ENCODE data around the gene LRIT3. TPM values are rescaled to one million over a fixed set of nuclear protein-coding genes. Genes with fewer than 3 reads are reported as not detected.

The LRIT3 gene
- total and polyA plus RNA-seq, 2 of the 13 experiments (the other 11 are each of a cell fraction or from before 2014, with no cell fraction given), result 0.03 TPM; not detected in 1

DNA sequence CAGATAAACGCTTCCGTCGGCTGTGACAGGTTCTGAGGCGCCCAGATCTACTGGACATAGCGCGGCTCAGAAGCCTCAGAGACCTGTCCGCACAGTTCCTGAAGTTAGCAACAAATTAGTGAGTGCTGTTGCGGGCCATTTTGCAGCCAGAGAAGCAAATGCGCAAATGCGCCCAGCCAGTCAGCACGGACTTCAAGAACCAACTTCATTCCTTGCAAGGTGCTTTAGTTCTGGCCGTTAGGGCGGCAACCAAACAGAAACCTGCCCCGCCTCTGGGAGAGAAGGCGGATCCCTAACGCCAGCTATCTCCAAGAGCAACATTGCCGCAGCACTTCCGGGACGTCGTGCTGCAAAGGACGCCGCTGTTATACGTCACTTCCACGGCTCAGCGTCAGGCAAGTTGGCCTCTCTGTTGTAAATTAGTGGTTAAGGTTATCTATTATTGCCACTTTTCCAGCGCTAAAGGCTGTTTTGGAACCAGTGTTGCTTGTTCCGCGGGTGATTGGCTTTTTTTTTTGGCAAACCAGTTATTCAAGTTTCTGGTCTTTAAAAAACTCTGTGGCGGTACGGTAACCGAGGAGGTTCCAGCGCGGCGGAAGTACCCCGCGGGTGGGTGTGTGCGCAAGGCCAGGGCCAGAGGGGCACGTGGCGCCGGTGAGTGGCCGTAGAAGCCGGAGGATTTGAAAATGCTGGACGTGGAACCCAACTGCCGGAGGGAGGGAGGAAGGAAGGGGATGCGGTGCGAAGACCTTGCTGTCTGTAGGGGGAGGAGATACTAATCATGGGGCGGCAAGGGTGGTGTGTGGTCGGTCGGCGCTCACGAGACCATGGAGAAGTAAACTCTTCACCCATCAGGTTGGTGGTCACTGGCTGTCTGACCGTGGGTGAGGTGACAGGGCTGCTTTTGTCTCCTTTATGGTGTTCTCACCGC, 32.5 kb upstream of the LRIT3 start, which contains the start of gene GAR1 (continued):
- TF ChIP-seq, protein P1, sequence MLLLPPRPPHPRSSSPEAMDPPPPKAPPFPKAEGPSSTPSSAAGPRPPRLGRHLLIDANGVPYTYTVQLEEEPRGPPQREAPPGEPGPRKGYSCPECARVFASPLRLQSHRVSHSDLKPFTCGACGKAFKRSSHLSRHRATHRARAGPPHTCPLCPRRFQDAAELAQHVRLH (CRISPR knock-in tag; IDR thresholded peaks at IDR 0.05; ENCODE audit: borderline replicate concordance, low read depth), result peak; percentile 82; the same call in 1 of the 2 replicates
- TF ChIP-seq CENPX (CRISPR knock-in tag; IDR thresholded peaks at IDR 0.05) (no peak), KAT7 (CRISPR knock-in tag; IDR thresholded peaks at IDR 0.05; ENCODE audit: borderline replicate concordance) (0 out of 2 replicates have a peak, but pooled peaks have one; percentile 66), RFX5 (IDR thresholded peaks at IDR 0.05; ENCODE audit: low read depth, low read length) (peak; percentile 65), ZFX (CRISPR knock-in tag; IDR thresholded peaks at IDR 0.05; ENCODE audit: low read depth) (peak; percentile 82), ZKSCAN8 (CRISPR knock-in tag; IDR thresholded peaks at IDR 0.05; ENCODE audit: borderline replicate concordance) (peak; percentile 53; the same call in 1 of the 2 replicates), JUN (CRISPR knock-in tag; IDR thresholded peaks at IDR 0.05) (peak; percentile 31; the same call in 1 of the 2 replicates), RNF2 (conservative IDR thresholded peaks at IDR 0.05; ENCODE audit: low read depth) (peak; percentile 87), TBX3 (IDR thresholded peaks at IDR 0.05; ENCODE audit: borderline replicate concordance) (no peak), RFXANK (CRISPR knock-in tag; IDR thresholded peaks at IDR 0.05) (peak; percentile 49; the same call in 1 of the 2 replicates), YEATS2 (CRISPR knock-in tag; IDR thresholded peaks at IDR 0.05; ENCODE audit: borderline replicate concordance) (peak; percentile 92), SP140L (CRISPR knock-in tag; IDR thresholded peaks at IDR 0.05; ENCODE audit: borderline replicate concordance) (0 out of 2 replicates have a peak, but pooled peaks have one; percentile 42), ZSCAN22 (CRISPR knock-in tag; IDR thresholded peaks at IDR 0.05) (no peak), TOPORS (CRISPR knock-in tag; IDR thresholded peaks at IDR 0.05) (no peak; the same call in none of the 2 replicates)
- TF ChIP-seq, protein P2, sequence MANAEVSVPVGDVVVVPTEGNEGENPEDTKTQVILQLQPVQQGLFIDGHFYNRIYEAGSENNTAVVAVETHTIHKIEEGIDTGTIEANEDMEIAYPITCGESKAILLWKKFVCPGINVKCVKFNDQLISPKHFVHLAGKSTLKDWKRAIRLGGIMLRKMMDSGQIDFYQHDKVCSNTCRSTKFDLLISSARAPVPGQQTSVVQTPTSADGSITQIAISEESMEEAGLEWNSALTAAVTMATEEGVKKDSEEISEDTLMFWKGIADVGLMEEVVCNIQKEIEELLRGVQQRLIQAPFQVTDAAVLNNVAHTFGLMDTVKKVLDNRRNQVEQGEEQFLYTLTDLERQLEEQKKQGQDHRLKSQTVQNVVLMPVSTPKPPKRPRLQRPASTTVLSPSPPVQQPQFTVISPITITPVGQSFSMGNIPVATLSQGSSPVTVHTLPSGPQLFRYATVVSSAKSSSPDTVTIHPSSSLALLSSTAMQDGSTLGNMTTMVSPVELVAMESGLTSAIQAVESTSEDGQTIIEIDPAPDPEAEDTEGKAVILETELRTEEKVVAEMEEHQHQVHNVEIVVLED (CRISPR knock-in tag; IDR thresholded peaks at IDR 0.05; ENCODE audit: borderline replicate concordance), result peak; percentile 94
- TF ChIP-seq, protein P3, sequence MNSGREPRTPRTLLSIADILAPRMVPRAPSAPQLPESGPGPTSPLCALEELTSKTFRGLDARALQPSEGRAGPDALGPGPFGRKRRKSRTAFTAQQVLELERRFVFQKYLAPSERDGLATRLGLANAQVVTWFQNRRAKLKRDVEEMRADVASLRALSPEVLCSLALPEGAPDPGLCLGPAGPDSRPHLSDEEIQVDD (CRISPR knock-in tag; IDR thresholded peaks at IDR 0.05; ENCODE audit: borderline replicate concordance), result no peak
- TF ChIP-seq, protein P4, sequence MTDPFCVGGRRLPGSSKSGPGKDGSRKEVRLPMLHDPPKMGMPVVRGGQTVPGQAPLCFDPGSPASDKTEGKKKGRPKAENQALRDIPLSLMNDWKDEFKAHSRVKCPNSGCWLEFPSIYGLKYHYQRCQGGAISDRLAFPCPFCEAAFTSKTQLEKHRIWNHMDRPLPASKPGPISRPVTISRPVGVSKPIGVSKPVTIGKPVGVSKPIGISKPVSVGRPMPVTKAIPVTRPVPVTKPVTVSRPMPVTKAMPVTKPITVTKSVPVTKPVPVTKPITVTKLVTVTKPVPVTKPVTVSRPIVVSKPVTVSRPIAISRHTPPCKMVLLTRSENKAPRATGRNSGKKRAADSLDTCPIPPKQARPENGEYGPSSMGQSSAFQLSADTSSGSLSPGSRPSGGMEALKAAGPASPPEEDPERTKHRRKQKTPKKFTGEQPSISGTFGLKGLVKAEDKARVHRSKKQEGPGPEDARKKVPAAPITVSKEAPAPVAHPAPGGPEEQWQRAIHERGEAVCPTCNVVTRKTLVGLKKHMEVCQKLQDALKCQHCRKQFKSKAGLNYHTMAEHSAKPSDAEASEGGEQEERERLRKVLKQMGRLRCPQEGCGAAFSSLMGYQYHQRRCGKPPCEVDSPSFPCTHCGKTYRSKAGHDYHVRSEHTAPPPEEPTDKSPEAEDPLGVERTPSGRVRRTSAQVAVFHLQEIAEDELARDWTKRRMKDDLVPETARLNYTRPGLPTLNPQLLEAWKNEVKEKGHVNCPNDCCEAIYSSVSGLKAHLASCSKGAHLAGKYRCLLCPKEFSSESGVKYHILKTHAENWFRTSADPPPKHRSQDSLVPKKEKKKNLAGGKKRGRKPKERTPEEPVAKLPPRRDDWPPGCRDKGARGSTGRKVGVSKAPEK (CRISPR knock-in tag; IDR thresholded peaks at IDR 0.05; ENCODE audit: borderline replicate concordance), result no peak
- TF ChIP-seq, protein P5, sequence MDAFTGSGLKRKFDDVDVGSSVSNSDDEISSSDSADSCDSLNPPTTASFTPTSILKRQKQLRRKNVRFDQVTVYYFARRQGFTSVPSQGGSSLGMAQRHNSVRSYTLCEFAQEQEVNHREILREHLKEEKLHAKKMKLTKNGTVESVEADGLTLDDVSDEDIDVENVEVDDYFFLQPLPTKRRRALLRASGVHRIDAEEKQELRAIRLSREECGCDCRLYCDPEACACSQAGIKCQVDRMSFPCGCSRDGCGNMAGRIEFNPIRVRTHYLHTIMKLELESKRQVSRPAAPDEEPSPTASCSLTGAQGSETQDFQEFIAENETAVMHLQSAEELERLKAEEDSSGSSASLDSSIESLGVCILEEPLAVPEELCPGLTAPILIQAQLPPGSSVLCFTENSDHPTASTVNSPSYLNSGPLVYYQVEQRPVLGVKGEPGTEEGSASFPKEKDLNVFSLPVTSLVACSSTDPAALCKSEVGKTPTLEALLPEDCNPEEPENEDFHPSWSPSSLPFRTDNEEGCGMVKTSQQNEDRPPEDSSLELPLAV (CRISPR knock-in tag; conservative IDR thresholded peaks at IDR 0.05; ENCODE audit: low read depth), result no peak
- TF ChIP-seq, protein P6, sequence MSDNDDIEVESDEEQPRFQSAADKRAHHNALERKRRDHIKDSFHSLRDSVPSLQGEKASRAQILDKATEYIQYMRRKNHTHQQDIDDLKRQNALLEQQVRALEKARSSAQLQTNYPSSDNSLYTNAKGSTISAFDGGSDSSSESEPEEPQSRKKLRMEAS (IDR thresholded peaks at IDR 0.05), result peak; percentile 99
- TF ChIP-seq, protein P7, sequence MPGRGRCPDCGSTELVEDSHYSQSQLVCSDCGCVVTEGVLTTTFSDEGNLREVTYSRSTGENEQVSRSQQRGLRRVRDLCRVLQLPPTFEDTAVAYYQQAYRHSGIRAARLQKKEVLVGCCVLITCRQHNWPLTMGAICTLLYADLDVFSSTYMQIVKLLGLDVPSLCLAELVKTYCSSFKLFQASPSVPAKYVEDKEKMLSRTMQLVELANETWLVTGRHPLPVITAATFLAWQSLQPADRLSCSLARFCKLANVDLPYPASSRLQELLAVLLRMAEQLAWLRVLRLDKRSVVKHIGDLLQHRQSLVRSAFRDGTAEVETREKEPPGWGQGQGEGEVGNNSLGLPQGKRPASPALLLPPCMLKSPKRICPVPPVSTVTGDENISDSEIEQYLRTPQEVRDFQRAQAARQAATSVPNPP (CRISPR knock-in tag; IDR thresholded peaks at IDR 0.05), result 0 out of 2 replicates have a peak, but pooled peaks have one; percentile 19

Measured in HepG2 (cell line).